Hair follicle dermal papilla cell (primary cell): ENCODE measurements around the gene LATS2. TPM values are rescaled to one million over a fixed set of nuclear protein-coding genes. Genes with fewer than 3 reads are reported as not detected.

ENCODE experiments used
- small RNA-seq: library from RNA; depleted of rRNA; stranded (forward); fragments of <200 nt; gene quantifications from one replicate; pipeline ENCODE3, GENCODE V24; 2012
- total RNA-seq: library from RNA; depleted of rRNA; stranded (reverse); fragments of >200 nt; gene quantifications from 2 replicates; pipeline ENCODE4 v1.2.3, GENCODE V29; 2012

LATS2 gene
- total RNA-seq: 43.8 and 53.4 TPM in 2 replicates

GRCh38 chr13:21061029-21061763 is at the start of gene LATS2:
TSS of gene LATS2 (minus strand) at chr13:21061586. CDS start at chr13:21046026, 15,560 bp downstream.

Small RNA genes within 50 kb of the gene (small RNA-seq; reads per million reads assigned to genes)
- gene PPIAP27 (not detected), gene RNU4-9P (not detected)

Other genes with a start within 250 kb of the LATS2 start
- 19.7 and 25.0 TPM in 2 replicates for gene XPO4, start 158.8 kb downstream of the LATS2 start, total RNA-seq
- gene SAP18, start 78.5 kb upstream of the LATS2 start, total RNA-seq: 22.4 and 23.1 TPM in 2 replicates
- 15.3 and 18.2 TPM in 2 replicates for gene SKA3, start 115.0 kb upstream of the LATS2 start, total RNA-seq
- gene MRPL57, start 115.1 kb upstream of the LATS2 start, total RNA-seq: 8.0 and 12.3 TPM in 2 replicates